ENCODE data around the gene OSBPL10.

The OSBPL10 gene

DNA sequence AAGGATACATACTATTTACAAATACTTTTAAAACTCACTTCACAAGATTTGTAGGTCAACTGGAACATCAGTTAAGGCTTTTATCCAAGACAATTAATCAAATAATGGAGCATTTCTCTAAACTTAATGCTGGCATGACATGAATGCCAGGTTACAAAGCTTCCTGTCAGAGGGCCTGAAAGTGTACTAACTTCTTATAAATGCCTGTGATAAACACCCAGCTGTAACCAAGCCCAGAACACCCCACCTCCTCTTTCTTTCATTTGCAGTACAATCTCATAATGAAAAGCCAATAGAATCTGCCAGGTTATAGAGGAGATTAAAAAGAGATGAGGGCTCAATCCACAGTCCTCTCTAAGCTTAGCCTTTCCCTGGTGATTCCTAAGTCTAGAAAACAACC, 214.4 kb downstream of the OSBPL10 start:
- DNase-seq (ENCODE audit: low read depth): no peak
- no peak overlapping the region for H3K4me3 ChIP-seq (ENCODE audit: low read depth, low read length)

GRCh38 chr3:31765871-31766270, 215.2 kb downstream of the OSBPL10 start:
- no peak overlapping the region for H3K4me3 ChIP-seq (ENCODE audit: low read depth, low read length)
- no peak for DNase-seq (ENCODE audit: low read depth)

DNA sequence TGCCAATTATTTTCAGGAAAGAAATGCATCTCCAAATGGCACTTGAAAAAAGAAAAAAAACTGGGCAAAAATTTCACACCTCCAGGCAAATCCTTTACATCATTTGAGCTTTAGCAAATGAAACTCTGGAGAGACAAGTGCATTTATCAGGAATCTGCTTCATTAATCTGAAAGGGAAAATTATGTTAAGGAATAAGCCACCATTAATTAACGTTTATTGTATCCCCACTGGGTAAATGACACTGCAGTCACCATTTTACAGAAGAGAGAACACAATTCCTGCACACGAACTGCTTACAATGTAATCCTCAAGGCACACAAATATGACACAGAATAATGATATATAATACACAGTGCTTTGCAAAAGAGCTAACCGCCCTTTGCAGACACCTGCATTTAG, 217.3 kb downstream of the OSBPL10 start:
- DNase-seq (ENCODE audit: low read depth): no peak
- H3K4me3 ChIP-seq (ENCODE audit: low read depth, low read length): no peak overlapping the region

GRCh38 chr3:31762888-31763351, 218.1 kb downstream of the OSBPL10 start:
- no peak for DNase-seq (ENCODE audit: low read depth)

GRCh38 chr3:31762097-31762764, 218.8 kb downstream of the OSBPL10 start:
- DNase-seq (ENCODE audit: low read depth): no peak
- H3K4me3 ChIP-seq (ENCODE audit: low read depth, low read length): no peak overlapping the region

More at GRCh38 chr3:31762888-31763351, 218.1 kb downstream of the OSBPL10 start:
- H3K4me3 ChIP-seq (ENCODE audit: low read depth, low read length): no peak overlapping the region

- no peak for DNase-seq (ENCODE audit: low read depth)
- no peak overlapping the region for H3K4me3 ChIP-seq (ENCODE audit: low read depth, low read length)
These were observed 220.4 kb downstream of the OSBPL10 start for GRCh38 chr3:31760654-31761053.

- DNase-seq (ENCODE audit: low read depth): no peak
These were observed 222.6 kb downstream of the OSBPL10 start for GRCh38 chr3:31758322-31758965.

DNA sequence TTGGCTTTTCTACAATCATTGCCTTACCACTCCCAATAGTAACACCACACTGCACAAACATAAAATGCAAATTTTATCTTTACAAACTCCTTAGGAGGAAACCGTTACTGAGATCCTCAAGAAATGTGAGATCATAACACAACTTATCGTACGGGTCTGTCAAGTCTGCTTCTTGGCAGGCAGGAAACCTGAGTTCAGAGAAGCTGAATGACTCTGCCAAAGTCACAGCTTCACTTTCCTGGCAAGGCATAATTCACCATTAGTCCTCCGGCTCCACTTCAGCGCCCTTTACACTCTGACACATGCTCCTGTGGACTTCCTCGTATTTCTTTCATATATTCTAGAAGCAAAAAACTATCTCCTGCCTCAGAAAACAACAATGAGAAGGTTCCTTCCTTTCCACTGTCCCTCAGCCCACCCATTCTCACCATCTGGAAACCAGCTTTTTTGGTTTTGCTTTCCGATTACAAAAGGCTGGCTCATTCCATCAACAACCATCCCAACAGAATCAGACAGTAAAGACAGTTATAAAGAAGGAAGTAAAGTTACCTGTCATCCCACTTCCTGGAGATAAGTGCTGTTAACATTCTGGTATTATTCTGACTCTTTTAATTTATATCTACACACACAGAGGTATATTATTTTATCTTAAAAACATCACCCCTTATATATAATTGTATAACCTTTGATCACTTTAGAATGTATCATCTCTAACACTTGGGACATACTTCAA, 225.0 kb downstream of the OSBPL10 start:
- H3K4me3 ChIP-seq (ENCODE audit: low read depth, low read length): no peak overlapping the region
- DNase-seq (ENCODE audit: low read depth): no peak

More at GRCh38 chr3:31758322-31758965, 222.6 kb downstream of the OSBPL10 start:
- H3K4me3 ChIP-seq (ENCODE audit: low read depth, low read length): no peak overlapping the region

GRCh38 chr3:31754575-31755278, 226.3 kb downstream of the OSBPL10 start:
- no peak overlapping the region for H3K4me3 ChIP-seq (ENCODE audit: low read depth, low read length)
- no peak for DNase-seq (ENCODE audit: low read depth)

DNA sequence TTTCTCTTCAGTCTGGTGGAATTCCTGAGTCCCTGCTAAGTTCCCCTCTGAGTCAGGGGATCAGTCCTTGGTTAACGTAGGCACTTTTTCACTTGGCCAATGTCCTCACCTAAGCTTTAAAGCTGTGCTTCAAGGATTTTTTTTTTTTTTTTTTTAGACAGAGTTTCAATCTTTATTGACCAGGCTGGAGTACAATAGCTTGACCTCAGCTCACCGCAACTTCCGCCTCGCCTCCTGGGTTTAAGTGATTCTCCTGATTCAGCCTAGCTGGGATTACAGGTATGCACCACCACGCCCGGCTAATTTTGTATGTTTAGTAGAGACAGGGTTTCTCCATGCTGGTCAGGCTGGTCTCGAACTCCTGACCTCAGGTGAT, 228.0 kb downstream of the OSBPL10 start:
- DNase-seq (ENCODE audit: low read depth): no peak
- no peak overlapping the region for H3K4me3 ChIP-seq (ENCODE audit: low read depth, low read length)

- no peak overlapping the region for H3K4me3 ChIP-seq (ENCODE audit: low read depth, low read length)
- DNase-seq (ENCODE audit: low read depth): no peak
These were observed 228.6 kb downstream of the OSBPL10 start for GRCh38 chr3:31752305-31753049.

GRCh38 chr3:31750341-31750740, 230.7 kb downstream of the OSBPL10 start:
- H3K4me3 ChIP-seq (ENCODE audit: low read depth, low read length): no peak overlapping the region
- DNase-seq (ENCODE audit: low read depth): no peak

DNA sequence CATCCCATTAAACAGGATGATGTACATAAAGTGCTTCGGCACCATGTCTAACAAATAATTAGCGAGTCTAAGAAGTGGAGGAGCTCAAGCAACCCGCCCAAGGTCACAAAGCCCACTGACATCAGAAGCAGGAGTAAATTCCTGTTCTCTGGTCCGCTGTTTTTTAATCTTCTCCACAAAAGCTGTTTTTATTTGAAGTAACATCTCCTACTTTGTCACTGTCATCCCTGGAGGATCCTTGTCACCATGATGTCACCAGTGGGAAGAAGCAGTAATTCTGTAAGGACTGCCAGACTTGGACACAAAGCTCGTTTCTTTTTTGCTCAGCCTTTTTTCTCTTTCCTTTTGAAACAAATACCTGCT, 232.1 kb downstream of the OSBPL10 start:
- no peak for DNase-seq (ENCODE audit: low read depth)

DNA sequence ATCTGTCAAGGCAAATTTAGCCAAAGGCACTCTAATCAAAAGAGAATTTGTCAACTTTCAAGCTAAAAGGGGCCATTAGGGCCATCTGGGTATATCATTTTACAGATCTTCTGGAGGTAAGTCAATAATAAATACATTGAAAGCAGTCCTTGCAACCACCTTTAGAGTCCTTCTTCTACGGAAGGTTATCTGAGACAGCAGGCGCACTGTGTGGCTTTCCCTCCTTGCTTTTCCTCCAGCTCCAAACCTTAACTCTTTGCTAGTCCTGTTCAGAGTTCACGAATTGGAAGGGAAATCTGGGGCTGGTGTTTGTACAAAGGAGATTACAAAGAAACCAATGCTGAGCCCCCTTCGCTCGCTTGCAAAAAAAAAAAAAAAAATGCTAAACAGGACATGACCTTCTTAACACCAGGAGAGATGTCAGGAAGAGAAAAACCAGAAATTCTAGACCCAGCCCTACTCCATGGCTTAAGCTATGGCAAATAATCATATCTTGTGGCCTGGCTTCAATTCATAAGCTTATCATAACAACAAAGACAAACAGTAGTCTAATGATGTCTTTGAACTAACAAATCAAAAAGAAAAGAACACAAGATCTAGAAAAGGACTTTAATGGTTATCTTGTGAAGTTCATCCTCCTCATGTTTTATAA, 232.7 kb downstream of the OSBPL10 start:
- no peak overlapping the region for H3K4me3 ChIP-seq (ENCODE audit: low read depth, low read length)
- DNase-seq (ENCODE audit: low read depth): no peak

More for the DNA sequence above, 232.1 kb downstream of the OSBPL10 start:
- no peak overlapping the region for H3K4me3 ChIP-seq (ENCODE audit: low read depth, low read length)

- DNase-seq (ENCODE audit: low read depth): no peak
- H3K4me3 ChIP-seq (ENCODE audit: low read depth, low read length): no peak overlapping the region
These were observed 233.3 kb downstream of the OSBPL10 start for GRCh38 chr3:31747785-31748184.

DNA sequence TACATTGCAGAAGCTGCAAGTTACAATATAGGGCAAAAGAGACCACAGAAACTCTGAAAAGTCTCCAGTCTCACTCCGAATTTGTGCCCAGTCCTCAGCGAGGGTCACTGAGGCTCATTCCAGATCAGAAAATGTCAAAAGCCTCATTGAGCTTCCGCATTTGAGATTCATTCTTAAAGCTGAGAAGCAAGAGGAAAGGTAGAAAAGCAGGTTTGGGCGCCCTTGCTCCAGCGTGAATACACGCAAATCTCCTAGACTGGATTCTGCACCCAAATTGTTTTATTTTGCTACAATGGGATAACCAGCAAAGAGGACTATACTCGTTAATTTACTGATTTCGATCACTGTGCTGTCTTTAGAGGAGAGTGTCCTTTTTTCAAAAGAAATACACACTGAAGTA, 236.1 kb downstream of the OSBPL10 start:
- H3K4me3 ChIP-seq (ENCODE audit: low read depth, low read length): no peak overlapping the region
- no peak for DNase-seq (ENCODE audit: low read depth)

DNA sequence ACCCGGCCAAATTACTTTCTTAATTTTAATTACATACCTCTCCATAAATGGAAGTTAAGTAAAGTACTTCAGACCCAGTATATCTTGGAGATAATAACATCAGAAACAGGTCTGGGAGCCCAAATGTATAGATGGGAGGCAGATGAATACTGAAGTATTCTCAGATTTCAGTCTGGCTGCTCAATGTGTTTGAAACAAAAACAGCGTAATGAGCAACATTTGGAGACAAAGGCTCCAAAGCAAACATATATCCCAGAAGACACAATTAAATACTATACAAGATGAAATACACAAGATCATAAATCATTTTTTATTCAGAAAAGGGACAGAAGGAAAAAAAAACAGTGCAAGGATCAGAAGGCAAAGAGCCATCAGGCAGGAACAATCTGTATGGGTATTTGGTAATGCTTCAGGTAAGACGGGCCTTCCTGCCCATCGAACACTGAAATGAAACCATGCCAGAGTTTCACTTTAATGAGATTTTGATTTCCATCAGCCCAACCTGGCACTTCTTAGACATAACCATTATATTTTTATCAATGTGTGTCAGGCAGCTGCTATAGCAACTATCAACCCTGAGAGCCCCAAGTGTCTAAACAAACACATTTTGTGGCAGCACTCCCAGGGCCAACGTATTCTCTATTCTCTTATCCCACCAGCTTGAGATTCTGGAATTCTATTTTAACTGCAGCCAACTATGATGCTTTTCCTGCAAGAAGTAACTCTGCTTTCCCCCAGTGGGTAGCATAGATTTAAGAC, 237.6 kb downstream of the OSBPL10 start:
- no peak for DNase-seq (ENCODE audit: low read depth)
- H3K4me3 ChIP-seq (ENCODE audit: low read depth, low read length): no peak overlapping the region

GRCh38 chr3:31740397-31740796, 240.7 kb downstream of the OSBPL10 start:
- no peak overlapping the region for H3K4me3 ChIP-seq (ENCODE audit: low read depth, low read length)
- no peak for DNase-seq (ENCODE audit: low read depth)

Measured in skeletal muscle cell (primary cell).